Smooth muscle cell (in vitro differentiated cells): ENCODE results near the gene ARL9. TPM values are rescaled to one million over a fixed set of nuclear protein-coding genes. Genes with fewer than 3 reads are reported as not detected.

ENCODE experiments used
- DNase-seq: peaks from one replicate; lab custom pipeline; 2025; ENCODE audit not compliant: unreplicated experiment; lab: John Stamatoyannopoulos, UW
- H2AFZ ChIP-seq: fragments of 200-600 bp; sonication (generic); 2 replicates; pipeline ENCODE4 v1.6.0; 2016; ENCODE audit warnings: antibody characterized with exemption, low read depth, mild to moderate bottlenecking
- H3F3A ChIP-seq: fragments of 200-600 bp; sonication (generic); 2 replicates; pipeline ENCODE4 v1.6.0; 2017; ENCODE audit warnings: antibody characterized with exemption, low read depth
- H3K27ac ChIP-seq: fragments of 200-600 bp; sonication (generic); 2 replicates; pipeline ENCODE4 v1.5.1; 2016; ENCODE audit warnings: low read depth, mild to moderate bottlenecking
- H3K27me3 ChIP-seq: fragments of 200-600 bp; sonication (generic); 2 replicates; pipeline ENCODE4 v1.6.1; 2016; ENCODE audit warnings: low read depth, mild to moderate bottlenecking
- H3K36me3 ChIP-seq: fragments of 200-600 bp; sonication (generic); 2 replicates; pipeline ENCODE4 v1.5.1; 2016; ENCODE audit warnings: low read depth
- H3K4me1 ChIP-seq: fragments of 200-600 bp; sonication (generic); 2 replicates; pipeline ENCODE4 v1.5.1; 2016; ENCODE audit warnings: low read depth
- H3K4me2 ChIP-seq: fragments of 200-600 bp; sonication (generic); 2 replicates; pipeline ENCODE4 v1.6.0; 2016; ENCODE audit warnings: mild to moderate bottlenecking
- H3K4me3 ChIP-seq: fragments of 200-600 bp; sonication (generic); 2 replicates; pipeline ENCODE4 v1.5.1; 2016; ENCODE audit warnings: mild to moderate bottlenecking
- H3K79me2 ChIP-seq: fragments of 200-600 bp; sonication (generic); 2 replicates; pipeline ENCODE4 v1.6.0; 2016; ENCODE audit warnings: low read depth, mild to moderate bottlenecking
- H3K9ac ChIP-seq: fragments of 200-600 bp; sonication (generic); 2 replicates; pipeline ENCODE4 v1.6.0; 2016; ENCODE audit warnings: low read depth
- H3K9me3 ChIP-seq: fragments of 200-600 bp; sonication (generic); replicated peaks from 2 replicates; pipeline ENCODE4 v1.5.1; 2016; ENCODE audit warnings: low read depth
- H4K20me1 ChIP-seq: fragments of 200-600 bp; sonication (generic); 2 replicates; pipeline ENCODE4 v1.6.0; 2016; ENCODE audit warnings: low read depth
- CTCF ChIP-seq: fragments of 200-600 bp; sonication (generic); IDR thresholded peaks from 2 replicates; pipeline ENCODE4 v1.5.1; 2017; ENCODE audit warnings: borderline replicate concordance, mild to moderate bottlenecking, antibody characterized with exemption; ENCODE audit not compliant: insufficient read depth, poor library complexity, severe bottlenecking
- WGBS: methylation state at CpG from one replicate; pipeline ENCODE4 v1.1.7; 2016; ENCODE audit warnings: low lambda C conversion rate; 5-methylcytosine and 5-hydroxymethylcytosine counted together
- polyA plus RNA-seq: library from polyadenylated mRNA; unstranded; fragments of >200 nt; fragmentation: Nextera tagmentation; extraction: Ambion mirVana; gene quantifications from 2 replicates; pipeline ENCODE4 v1.2.1, GENCODE V29; 2016
- total RNA-seq: library from RNA; depleted of rRNA; stranded (reverse); fragments of >200 nt; gene quantifications from 2 replicates; pipeline ENCODE4 v1.2.3, GENCODE V29; 2014

Gene ARL9
- total and polyA plus RNA-seq, 2 experiments from 2014 or later = 0.27 to 1.2 TPM

DNA sequence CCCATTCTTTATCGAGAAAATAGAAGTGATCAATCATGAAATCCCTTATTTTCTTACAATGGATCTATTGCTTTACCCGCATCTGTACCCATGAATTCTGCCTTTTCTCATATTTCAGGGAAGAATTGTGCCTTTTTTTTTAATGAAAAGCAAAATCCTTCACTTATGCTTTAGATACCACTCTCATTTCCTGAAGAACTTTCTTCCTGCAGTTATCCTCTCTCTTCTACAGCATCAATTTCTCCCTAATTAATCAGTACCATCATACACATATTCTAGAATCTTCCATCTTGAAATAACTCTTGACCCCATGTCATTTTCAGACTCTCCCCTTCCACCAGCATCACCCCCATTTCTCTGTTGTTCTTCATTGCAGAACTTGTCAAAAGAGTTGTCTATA, 26.6 kb downstream of the ARL9 start:
- Histone ChIP-seq H3K79me2 (no peaks in the 10 kb centered on the region), H3K27me3 (peaks cover 12% of the 10 kb centered on the region), H2AFZ (no peak overlapping the region), H3K27ac (no peak overlapping the region), H3K9me3 (no peaks in the 10 kb centered on the region), H3K4me2 (no peak overlapping the region), H3K36me3 (no peaks in the 10 kb centered on the region), H3K9ac (no peak overlapping the region), H3K4me1 (peaks cover 6% of the 10 kb centered on the region), H3K4me3 (no peak overlapping the region), H4K20me1 (no peaks in the 10 kb centered on the region), H3F3A (peaks cover 3% of the 10 kb centered on the region)
- 96% methylated on average over 2 of the region's 2 CpGs for WGBS
- DNase-seq = no peak
- TF ChIP-seq CTCF = no peak

- no peak for TF ChIP-seq CTCF
- Histone ChIP-seq H3K4me1 (peaks cover 6% of the 10 kb centered on the region), H4K20me1 (no peaks in the 10 kb centered on the region), H3F3A (no peaks in the 10 kb centered on the region), H2AFZ (no peak overlapping the region), H3K4me2 (no peak overlapping the region), H3K27ac (no peak overlapping the region), H3K79me2 (no peaks in the 10 kb centered on the region), H3K4me3 (no peak overlapping the region), H3K36me3 (no peaks in the 10 kb centered on the region), H3K27me3 (peaks cover 12% of the 10 kb centered on the region), H3K9ac (no peak overlapping the region), H3K9me3 (no peaks in the 10 kb centered on the region)
- no peak for DNase-seq
- 85% methylated on average over 7 of the region's 7 CpGs for WGBS
Observed at GRCh38 chr4:56535915-56536314, 30.3 kb downstream of the ARL9 start.

GRCh38 chr4:56537147-56537546, 31.6 kb downstream of the ARL9 start:
- Histone ChIP-seq H3F3A (peaks cover 4% of the 10 kb centered on the region), H3K9me3 (no peaks in the 10 kb centered on the region), H3K4me2 (no peak overlapping the region), H3K4me1 (no peaks in the 10 kb centered on the region), H2AFZ (no peak overlapping the region), H3K9ac (no peak overlapping the region), H3K36me3 (no peaks in the 10 kb centered on the region), H4K20me1 (no peaks in the 10 kb centered on the region), H3K27me3 (peaks cover 3% of the 10 kb centered on the region), H3K4me3 (no peak overlapping the region), H3K79me2 (no peaks in the 10 kb centered on the region), H3K27ac (no peak overlapping the region)
- TF ChIP-seq CTCF = no peak
- WGBS = 100% methylated on average over 1 of the region's 1 CpG
- no peak for DNase-seq

DNA sequence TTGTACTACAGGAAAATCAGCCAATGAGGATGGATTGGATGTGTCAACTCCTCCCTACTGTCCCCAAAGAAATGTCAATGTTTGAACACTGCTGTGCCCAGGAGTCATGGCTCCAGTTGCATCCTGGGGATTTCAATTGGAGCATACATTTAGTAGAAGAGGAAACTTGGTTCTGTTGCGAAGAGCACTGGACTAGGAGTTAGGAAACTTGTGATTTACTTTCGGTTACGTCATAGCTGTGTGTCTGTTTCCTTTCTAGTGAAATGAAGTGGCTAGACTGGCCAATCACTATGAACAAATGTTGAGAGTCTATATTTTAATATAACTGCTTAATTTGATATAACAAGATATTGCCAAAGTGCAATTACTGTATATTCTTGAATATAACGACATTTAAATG, 35.2 kb downstream of the ARL9 start:
- H3K79me2 ChIP-seq = no peaks in the 10 kb centered on the region
- WGBS = 94% methylated on average over 4 of the region's 4 CpGs
- no peaks in the 10 kb centered on the region for H3K36me3 ChIP-seq
- no peak for TF ChIP-seq CTCF
- H3K27me3 ChIP-seq = no peaks in the 10 kb centered on the region
- H3K4me3 ChIP-seq = no peak overlapping the region
- no peak overlapping the region for H2AFZ ChIP-seq
- H3K4me1 ChIP-seq = no peaks in the 10 kb centered on the region
- H3K27ac ChIP-seq = no peak overlapping the region
- no peak for DNase-seq
- no peak overlapping the region for H3K9ac ChIP-seq
- H3F3A ChIP-seq = peaks cover 4% of the 10 kb centered on the region
- no peaks in the 10 kb centered on the region for H4K20me1 ChIP-seq
- H3K9me3 ChIP-seq = no peaks in the 10 kb centered on the region
- no peak overlapping the region for H3K4me2 ChIP-seq
